ENCODE results near the gene BMP7. TPM values are rescaled to one million over a fixed set of nuclear protein-coding genes. Genes with fewer than 3 reads are reported as not detected.

BMP7 gene
- total and polyA plus RNA-seq, 7 donors = 0.03 TPM; not detected in 5

GRCh38 chr20:57131077-57131476 is 135.4 kb downstream of the BMP7 start:
- TF ChIP-seq, protein P1, sequence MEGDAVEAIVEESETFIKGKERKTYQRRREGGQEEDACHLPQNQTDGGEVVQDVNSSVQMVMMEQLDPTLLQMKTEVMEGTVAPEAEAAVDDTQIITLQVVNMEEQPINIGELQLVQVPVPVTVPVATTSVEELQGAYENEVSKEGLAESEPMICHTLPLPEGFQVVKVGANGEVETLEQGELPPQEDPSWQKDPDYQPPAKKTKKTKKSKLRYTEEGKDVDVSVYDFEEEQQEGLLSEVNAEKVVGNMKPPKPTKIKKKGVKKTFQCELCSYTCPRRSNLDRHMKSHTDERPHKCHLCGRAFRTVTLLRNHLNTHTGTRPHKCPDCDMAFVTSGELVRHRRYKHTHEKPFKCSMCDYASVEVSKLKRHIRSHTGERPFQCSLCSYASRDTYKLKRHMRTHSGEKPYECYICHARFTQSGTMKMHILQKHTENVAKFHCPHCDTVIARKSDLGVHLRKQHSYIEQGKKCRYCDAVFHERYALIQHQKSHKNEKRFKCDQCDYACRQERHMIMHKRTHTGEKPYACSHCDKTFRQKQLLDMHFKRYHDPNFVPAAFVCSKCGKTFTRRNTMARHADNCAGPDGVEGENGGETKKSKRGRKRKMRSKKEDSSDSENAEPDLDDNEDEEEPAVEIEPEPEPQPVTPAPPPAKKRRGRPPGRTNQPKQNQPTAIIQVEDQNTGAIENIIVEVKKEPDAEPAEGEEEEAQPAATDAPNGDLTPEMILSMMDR (IDR thresholded peaks at IDR 0.05) = no peak
- Histone ChIP-seq H3K4me3 (no peak overlapping the region), H3K36me3 (ENCODE audit: insufficient read depth in 1 of 2, low read depth in 1 of 2) (no peaks in the 10 kb centered on the region), H3K9me3 (no peaks in the 10 kb centered on the region), H3K4me1 (no peaks in the 10 kb centered on the region), H3K27ac (no peak overlapping the region), H3K27me3 (ENCODE audit: insufficient read depth in 3 of 3, low read length in 2 of 3) (peaks cover 0 to 4% (median 2%) of the 10 kb centered on the region in 3 donors)
- DNase-seq (no peak), ATAC-seq (no peak)
- intact Hi-C loops (cut with DNase I) = no loop called here
- WGBS, 3 donors = 86 to 88% (median 88%) methylated on average over 10 of the region's 10 CpGs

DNA sequence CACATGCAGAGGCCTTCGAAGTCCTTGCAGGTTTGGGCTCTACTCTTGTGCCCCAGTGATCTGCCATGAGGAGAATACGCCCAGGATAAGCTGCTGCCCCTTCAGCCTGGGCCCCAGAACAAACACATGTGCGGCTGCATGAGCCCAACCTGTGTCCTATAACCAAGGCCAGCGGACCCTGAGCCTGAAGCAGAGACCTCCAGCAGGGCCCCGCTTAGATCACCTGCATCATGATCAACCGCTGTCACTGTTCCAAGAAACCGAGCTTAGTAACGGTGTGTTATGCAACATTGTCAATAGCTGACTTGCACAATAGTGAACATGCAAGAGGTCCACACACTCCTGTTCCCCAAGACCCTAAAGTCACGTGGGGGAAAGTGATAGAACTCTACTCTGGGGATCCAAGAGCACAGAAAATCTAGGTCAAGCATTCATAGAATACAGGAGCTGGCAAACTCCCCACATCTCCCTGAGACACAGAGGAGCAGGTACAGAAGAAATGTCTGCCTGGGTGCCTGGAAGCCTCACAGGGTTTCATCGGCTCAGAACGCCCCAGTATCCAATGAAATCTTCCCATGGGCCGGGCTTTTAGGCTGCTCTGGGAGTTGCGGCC is 136.2 kb downstream of the BMP7 start:
- TF ChIP-seq, protein P1 (IDR thresholded peaks at IDR 0.05) = no peak
- H3K36me3 ChIP-seq (ENCODE audit: insufficient read depth in 1 of 2, low read depth in 1 of 2) = no peaks in the 10 kb centered on the region
- no peak overlapping the region for H3K27ac ChIP-seq
- H3K4me1 ChIP-seq = no peaks in the 10 kb centered on the region
- no peak for DNase-seq
- WGBS, 3 donors = 80 to 84% (median 80%) methylated on average over 13 of the region's 13 CpGs
- no peak for ATAC-seq
- no peak overlapping the region for H3K4me3 ChIP-seq
- intact Hi-C loops (cut with DNase I) = no loop called here
- no peaks in the 10 kb centered on the region for H3K9me3 ChIP-seq
- H3K27me3 ChIP-seq (ENCODE audit: insufficient read depth in 3 of 3, low read length in 2 of 3) = peaks cover 0 to 4% (median 0%) of the 10 kb centered on the region in 3 donors

DNA sequence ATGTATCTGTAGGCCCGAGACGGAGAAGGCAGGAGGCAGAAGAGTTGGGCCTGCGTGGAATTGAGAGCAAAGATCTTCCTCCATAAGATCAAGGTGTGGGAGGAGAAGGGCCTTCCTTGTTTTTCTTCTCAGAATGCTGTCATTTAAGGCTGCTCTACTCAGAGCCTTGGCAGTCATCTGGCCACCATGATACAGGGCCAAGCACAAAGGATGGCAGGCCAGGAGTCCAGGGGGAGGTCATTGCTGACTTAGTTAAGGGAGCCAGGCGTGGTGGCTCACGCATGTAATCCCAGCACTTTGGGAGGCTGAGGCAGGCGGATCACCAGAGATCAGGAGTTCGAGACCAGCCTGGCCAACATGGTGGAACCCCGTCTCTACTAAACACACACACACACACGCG is 137.1 kb downstream of the BMP7 start:
- Histone ChIP-seq H3K4me1 (no peaks in the 10 kb centered on the region), H3K27ac (no peak overlapping the region), H3K27me3 (ENCODE audit: insufficient read depth in 3 of 3, low read length in 2 of 3) (peaks cover 0 to under 1% (median 0%) of the 10 kb centered on the region in 3 donors), H3K36me3 (ENCODE audit: insufficient read depth in 1 of 2, low read depth in 1 of 2) (no peaks in the 10 kb centered on the region), H3K9me3 (no peaks in the 10 kb centered on the region), H3K4me3 (no peak overlapping the region)
- intact Hi-C loops (cut with DNase I) = loop anchor here in 1 of 2 donors (10.0 kb wide), 1 partner anchor 55 kb away; no protein-coding TSS in a partner anchor
- ATAC-seq (no peak), DNase-seq (no peak)
- 93 to 98% (median 94%) methylated on average over 10 of the region's 10 CpGs for WGBS, 3 donors
- TF ChIP-seq, protein P1 (IDR thresholded peaks at IDR 0.05) = no peak

DNA sequence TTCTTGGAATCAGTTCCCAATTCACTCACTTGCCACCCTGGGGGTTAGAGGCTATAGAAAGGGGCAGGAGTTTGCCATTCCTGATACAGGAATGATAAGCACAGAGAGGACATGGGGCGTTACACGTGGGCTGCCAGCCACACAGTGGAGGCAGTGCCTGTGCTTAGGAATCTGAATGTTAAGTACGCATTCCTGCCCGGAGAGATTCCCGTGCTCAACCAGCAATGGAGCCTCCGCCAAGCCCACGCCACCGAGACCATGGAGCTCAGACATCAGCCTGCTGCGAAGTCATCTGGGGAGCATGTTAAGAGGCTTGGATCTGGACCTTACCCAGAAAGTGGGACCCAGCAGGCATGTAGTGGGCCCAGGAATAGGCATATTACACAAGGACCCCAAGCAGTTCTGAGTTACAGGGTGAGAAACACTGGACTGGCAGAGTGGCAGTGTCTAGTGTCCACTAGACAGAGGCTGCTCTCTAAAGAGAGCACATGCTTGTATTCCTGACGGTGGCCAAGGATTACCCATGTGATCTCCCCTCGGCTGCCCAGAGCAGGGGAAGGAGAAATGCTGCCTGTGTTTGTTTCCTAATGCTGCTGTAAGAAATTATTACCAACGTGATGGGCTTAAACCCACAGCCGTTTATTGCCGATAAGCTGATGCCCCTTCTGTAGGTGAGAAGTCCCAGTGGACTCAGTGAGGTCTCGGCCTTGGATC is 138.2 kb downstream of the BMP7 start:
- TF ChIP-seq, protein P1 (IDR thresholded peaks at IDR 0.05) = no peak
- no peaks in the 10 kb centered on the region for H3K4me1 ChIP-seq
- H3K27me3 ChIP-seq (ENCODE audit: insufficient read depth in 3 of 3, low read length in 2 of 3) = peaks cover 0 to 2% (median 0%) of the 10 kb centered on the region in 3 donors
- H3K9me3 ChIP-seq = no peaks in the 10 kb centered on the region
- intact Hi-C loops (cut with DNase I) = loop anchor here in 1 of 2 donors (10.0 kb wide), 1 partner anchor 57 kb away; no protein-coding TSS in a partner anchor
- 56 to 61% (median 59%) methylated on average over 15 of the region's 15 CpGs for WGBS, 3 donors
- DNase-seq (no peak), ATAC-seq (no peak)
- no peak overlapping the region for H3K4me3 ChIP-seq
- no peak overlapping the region for H3K27ac ChIP-seq
- H3K36me3 ChIP-seq (ENCODE audit: insufficient read depth in 1 of 2, low read depth in 1 of 2) = no peaks in the 10 kb centered on the region
